ENCODE results near the gene FGF18. TPM values are rescaled to one million over a fixed set of nuclear protein-coding genes. Genes with fewer than 3 reads are reported as not detected.
"Not testable (repeated sequence)": the region's sequence is repeated elsewhere in the genome, so short reads cannot be mapped to it uniquely, and the experiment has no call there.

FGF18 gene
- total and polyA plus RNA-seq, 9 donors: 0.27 to 7.9 (median 0.53) TPM; not detected in 1

DNA sequence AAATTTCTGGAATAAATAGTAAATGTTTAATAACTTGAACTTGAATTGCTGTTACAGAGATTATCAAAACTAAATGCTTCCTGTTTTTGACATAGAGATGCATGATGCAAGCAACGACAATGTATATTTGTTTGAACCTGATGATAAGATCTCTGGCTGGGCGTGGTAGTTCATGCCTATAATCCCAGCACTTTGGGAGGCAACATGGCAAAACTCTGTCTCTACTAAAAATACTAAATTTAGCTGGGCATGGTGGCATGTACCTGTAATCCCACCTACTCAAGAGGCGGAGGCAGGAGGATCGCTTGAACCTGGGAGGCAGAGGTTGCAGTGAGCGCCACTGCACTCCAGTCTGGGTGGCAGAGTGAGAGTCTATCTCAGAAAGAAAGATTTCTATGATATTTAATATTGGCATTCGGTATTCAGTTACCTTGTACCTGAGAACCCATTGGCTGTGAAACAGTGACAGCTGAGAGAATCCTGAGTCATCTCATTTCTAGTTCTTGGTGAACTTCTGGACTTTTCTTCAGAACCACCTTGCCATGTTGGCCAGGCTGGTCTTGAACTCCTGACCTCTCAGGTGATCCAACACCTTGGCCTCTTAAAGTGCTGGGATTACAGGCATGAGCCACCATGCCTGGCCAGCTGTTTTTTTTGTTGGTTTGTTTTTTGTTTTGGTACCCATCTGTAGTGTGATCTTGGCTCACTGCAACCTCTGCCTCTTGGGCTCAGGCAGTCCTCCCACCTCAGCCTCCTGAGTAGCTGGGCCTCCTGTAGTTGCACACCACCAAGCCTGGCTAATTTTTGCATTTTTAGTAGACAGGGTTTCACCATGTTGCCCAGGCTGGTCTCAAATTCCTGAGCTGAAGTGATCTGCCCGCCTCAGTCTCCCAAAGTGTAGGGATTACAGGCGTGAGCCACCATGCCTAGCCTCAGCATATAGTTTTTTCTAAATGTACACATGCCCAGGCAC is 10.0 kb upstream of the FGF18 start:
- no peak overlapping the region for H3K4me3 ChIP-seq
- intact Hi-C loops (cut with DNase I): loop anchor here in 2 of 4 donors (10.0 kb wide), 2 partner anchors 205 to 775 kb away; partner anchors contain the start of gene STK10 (in 1 of the 2)
- no peaks in the 10 kb centered on the region for H3K4me1 ChIP-seq (ENCODE audit: insufficient read depth)
- 89 to 93% (median 93%) methylated on average over 8 of the region's 8 CpGs for WGBS, 3 donors
- no peaks in the 10 kb centered on the region for H3K9me3 ChIP-seq
- no peak overlapping the region for H3K27ac ChIP-seq
- no peaks in the 10 kb centered on the region for H3K36me3 ChIP-seq
- DNase-seq: no peak
- TF ChIP-seq, protein P1, sequence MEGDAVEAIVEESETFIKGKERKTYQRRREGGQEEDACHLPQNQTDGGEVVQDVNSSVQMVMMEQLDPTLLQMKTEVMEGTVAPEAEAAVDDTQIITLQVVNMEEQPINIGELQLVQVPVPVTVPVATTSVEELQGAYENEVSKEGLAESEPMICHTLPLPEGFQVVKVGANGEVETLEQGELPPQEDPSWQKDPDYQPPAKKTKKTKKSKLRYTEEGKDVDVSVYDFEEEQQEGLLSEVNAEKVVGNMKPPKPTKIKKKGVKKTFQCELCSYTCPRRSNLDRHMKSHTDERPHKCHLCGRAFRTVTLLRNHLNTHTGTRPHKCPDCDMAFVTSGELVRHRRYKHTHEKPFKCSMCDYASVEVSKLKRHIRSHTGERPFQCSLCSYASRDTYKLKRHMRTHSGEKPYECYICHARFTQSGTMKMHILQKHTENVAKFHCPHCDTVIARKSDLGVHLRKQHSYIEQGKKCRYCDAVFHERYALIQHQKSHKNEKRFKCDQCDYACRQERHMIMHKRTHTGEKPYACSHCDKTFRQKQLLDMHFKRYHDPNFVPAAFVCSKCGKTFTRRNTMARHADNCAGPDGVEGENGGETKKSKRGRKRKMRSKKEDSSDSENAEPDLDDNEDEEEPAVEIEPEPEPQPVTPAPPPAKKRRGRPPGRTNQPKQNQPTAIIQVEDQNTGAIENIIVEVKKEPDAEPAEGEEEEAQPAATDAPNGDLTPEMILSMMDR (IDR thresholded peaks at IDR 0.05): no peak
- TF ChIP-seq EP300 (IDR thresholded peaks at IDR 0.05): no peak
- no peak for TF ChIP-seq POLR2A (IDR thresholded peaks at IDR 0.05)
- no peaks in the 10 kb centered on the region for H3K27me3 ChIP-seq

DNA sequence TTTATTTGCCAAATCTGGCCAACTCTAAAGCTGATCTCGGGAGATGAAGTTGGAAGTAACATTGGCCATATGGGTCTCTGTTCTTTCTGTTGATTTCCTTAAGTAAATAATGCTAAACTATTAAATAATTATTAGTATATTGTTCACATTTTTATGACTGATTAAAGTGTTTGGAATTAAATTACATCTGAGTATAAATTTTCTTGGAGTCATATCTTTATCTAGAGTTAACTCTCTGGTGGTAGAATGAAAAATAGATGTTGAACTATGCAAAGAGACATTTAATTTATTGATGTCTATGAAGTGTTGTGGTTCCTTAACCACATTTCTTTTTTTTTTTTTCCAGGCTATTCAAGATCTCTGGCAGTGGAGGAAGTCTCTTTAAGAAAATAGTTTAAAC is 9.3 kb upstream of the FGF18 start:
- TF ChIP-seq POLR2A (IDR thresholded peaks at IDR 0.05): no peak
- TF ChIP-seq, protein P1 (IDR thresholded peaks at IDR 0.05): no peak
- TF ChIP-seq EP300 (IDR thresholded peaks at IDR 0.05): no peak
- H3K4me3 ChIP-seq: no peak overlapping the region
- no peaks in the 10 kb centered on the region for H3K9me3 ChIP-seq
- H3K36me3 ChIP-seq: no peaks in the 10 kb centered on the region
- DNase-seq: no peak
- no peaks in the 10 kb centered on the region for H3K27me3 ChIP-seq
- no peaks in the 10 kb centered on the region for H3K4me1 ChIP-seq (ENCODE audit: insufficient read depth)
- WGBS, 3 donors: 0 to 49% (median 23%) methylated on average over 1 of the region's 1 CpG
- intact Hi-C loops (cut with DNase I): loop anchor here in 2 of 4 donors (10.0 kb wide), 2 partner anchors 205 to 775 kb away; partner anchors contain the start of gene STK10 (in 1 of the 2)
- H3K27ac ChIP-seq: no peak overlapping the region

DNA sequence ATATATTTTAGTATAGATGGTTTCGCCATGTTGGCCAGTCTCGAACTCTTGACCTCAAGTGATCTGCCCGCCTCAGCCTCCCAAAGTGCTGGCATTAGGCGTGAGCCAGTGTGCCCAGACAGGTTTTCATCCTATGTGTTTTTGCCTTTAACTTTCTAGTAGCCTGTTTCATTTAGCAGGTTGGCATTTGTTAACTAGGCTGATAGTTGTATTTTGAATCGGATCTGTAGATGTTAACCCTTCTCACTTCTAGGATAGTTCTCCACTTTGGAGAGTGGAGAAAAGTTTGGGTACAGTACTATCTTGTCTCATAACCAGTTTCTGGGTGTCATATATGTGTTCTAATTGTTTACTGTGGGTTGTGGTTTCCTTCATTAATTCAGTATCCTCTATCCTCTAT is 7.3 kb upstream of the FGF18 start:
- no peaks in the 10 kb centered on the region for H3K9me3 ChIP-seq
- H3K27me3 ChIP-seq: no peaks in the 10 kb centered on the region
- no peaks in the 10 kb centered on the region for H3K4me1 ChIP-seq (ENCODE audit: insufficient read depth)
- H3K4me3 ChIP-seq: no peak overlapping the region
- H3K27ac ChIP-seq: no peak overlapping the region
- H3K36me3 ChIP-seq: no peaks in the 10 kb centered on the region
- WGBS, 3 donors: 91 to 92% (median 92%) methylated on average over 5 of the region's 5 CpGs
- TF ChIP-seq, protein P1 (IDR thresholded peaks at IDR 0.05): no peak
- TF ChIP-seq EP300 (IDR thresholded peaks at IDR 0.05) (no peak), POLR2A (IDR thresholded peaks at IDR 0.05) (no peak)
- intact Hi-C loops (cut with DNase I): loop anchor here in 2 of 4 donors (10.0 kb wide), 2 partner anchors 203 to 773 kb away; partner anchors contain the start of gene STK10 (in 1 of the 2)
- no peak for DNase-seq

DNA sequence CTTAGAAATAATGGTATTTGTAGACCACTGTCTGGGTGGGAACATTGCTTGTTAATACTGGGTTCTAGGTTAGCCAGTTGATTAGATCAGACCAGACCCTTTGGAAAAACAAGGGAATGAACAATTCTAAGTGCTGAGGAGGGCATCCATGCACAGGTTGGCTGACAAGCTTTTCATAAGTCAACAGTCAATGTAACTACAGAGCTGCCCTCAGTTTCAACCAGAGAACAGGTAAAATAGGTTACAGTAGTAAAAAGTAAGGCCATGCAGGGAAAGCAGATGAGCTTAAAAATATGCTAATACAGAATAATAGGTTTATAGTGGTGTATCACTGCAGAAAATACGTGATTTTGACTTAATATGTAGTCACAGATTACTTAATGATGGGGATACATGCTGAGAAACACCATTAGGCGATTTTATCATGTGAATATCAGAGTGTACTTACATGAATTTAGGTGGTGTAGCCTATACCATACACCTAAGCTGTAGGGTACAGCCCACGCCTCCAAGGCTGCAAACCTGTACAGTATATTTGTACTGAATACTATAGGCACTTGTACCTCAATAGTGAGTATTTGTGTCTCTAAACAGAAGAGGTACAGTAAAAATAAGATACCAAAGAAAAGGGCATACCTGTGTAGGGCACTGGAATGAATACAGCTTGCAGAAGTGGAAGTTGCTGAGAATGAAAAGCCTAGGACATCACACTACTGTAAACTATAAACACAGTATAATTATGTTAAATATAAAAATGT is 6.1 kb upstream of the FGF18 start:
- TF ChIP-seq POLR2A (IDR thresholded peaks at IDR 0.05): no peak
- TF ChIP-seq EP300 (IDR thresholded peaks at IDR 0.05): no peak
- TF ChIP-seq, protein P1 (IDR thresholded peaks at IDR 0.05): no peak
- 85 to 92% (median 89%) methylated on average over 3 of the region's 3 CpGs for WGBS, 3 donors
- no peak overlapping the region for H3K27ac ChIP-seq
- no peak for DNase-seq
- intact Hi-C loops (cut with DNase I): loop anchor here in 2 of 4 donors (10.0 kb wide), 2 partner anchors 201 to 771 kb away; partner anchors contain the start of gene STK10 (in 1 of the 2)
- no peaks in the 10 kb centered on the region for H3K27me3 ChIP-seq
- no peaks in the 10 kb centered on the region for H3K9me3 ChIP-seq
- H3K4me1 ChIP-seq (ENCODE audit: insufficient read depth): no peaks in the 10 kb centered on the region
- H3K4me3 ChIP-seq: no peak overlapping the region
- no peaks in the 10 kb centered on the region for H3K36me3 ChIP-seq

DNA sequence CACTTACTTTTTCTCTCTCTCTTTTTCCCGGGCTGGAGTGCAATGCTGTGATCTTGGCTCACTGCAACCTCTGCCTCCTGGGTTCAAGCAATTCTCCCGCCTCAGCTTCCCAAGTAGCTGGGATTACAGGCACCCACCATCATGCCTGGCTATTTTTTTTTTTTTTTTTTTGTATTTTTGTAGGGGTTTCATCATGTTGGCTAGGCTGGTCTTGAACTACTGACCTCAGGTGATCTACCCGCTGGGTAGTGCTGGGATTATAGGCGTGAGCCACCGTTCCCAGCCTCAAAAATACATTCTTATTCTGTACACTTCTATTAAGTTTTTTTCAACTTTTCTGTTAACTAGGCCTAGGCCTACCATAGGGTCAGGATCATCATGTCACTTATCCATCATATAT is 5.5 kb upstream of the FGF18 start:
- H3K4me1 ChIP-seq (ENCODE audit: insufficient read depth); H3K9me3 ChIP-seq; H3K36me3 ChIP-seq; H3K27ac ChIP-seq; H3K27me3 ChIP-seq; H3K4me3 ChIP-seq; DNase-seq: not testable (repeated sequence)
- 75 to 95% (median 82%) methylated on average over 5 of the region's 5 CpGs for WGBS, 3 donors
- intact Hi-C loops (cut with DNase I): loop anchor here in 2 of 4 donors (10.0 kb wide), 2 partner anchors 201 to 771 kb away; partner anchors contain the start of gene STK10 (in 1 of the 2)
